H1 (cell line): ENCODE results near the gene SFMBT2. TPM values are rescaled to one million over a fixed set of nuclear protein-coding genes. Genes with fewer than 3 reads are reported as not detected.

Source experiments
- CTCF ChIA-PET: fragments of 300-600 bp; sonication (Branson Sonifier 250); formaldehyde crosslinking; loops from one replicate; lab custom pipeline; 2021; ENCODE audit not compliant: partially characterized antibody; lab: Charles Lee
- POLR2A ChIA-PET: fragments of 300-600 bp; sonication (Branson Sonifier 250); formaldehyde crosslinking; loops from one replicate; lab custom pipeline; 2021; ENCODE audit warnings: inconsistent platforms; ENCODE audit not compliant: partially characterized antibody; lab: Charles Lee
- DNase-seq, 2 experiments: peaks; one replicate each; pipeline versions ENCODE4 v3.0.0 to v3.0.0-alpha.2; 2010 to 2022; ENCODE audit warnings: low spot score in 2 of 2, low read depth in 1 of 2, mixed read lengths in 1 of 2
- FAIRE-seq: peaks from 2 replicates; lab custom pipeline; 2011; peaks lifted over from hg19 to GRCh38; lab: Jason Lieb, UNC
- H2AFZ ChIP-seq: 2 replicates; pipeline ENCODE4 v1.8.1; 2012; ENCODE audit warnings: low read length, inconsistent platforms
- H2AK5ac ChIP-seq: 2 replicates; pipeline ENCODE4 v1.6.1; 2013; ENCODE audit warnings: low read depth, low read length
- H2BK120ac ChIP-seq: replicated peaks from 2 replicates; pipeline ENCODE3; 2013; ENCODE audit warnings: low read depth, low read length, inconsistent platforms
- H2BK12ac ChIP-seq: 2 replicates; pipeline ENCODE4 v1.6.1; 2013; ENCODE audit warnings: low read depth, low read length
- H2BK15ac ChIP-seq: 2 replicates; pipeline ENCODE4 v1.6.1; 2013; ENCODE audit warnings: low read length
- H2BK20ac ChIP-seq: 2 replicates; pipeline ENCODE4 v1.6.1; 2013; ENCODE audit warnings: low read length
- H2BK5ac ChIP-seq: 2 replicates; pipeline ENCODE4 v1.6.1; 2013; ENCODE audit warnings: low read depth, low read length
- H3K14ac ChIP-seq: 2 replicates; pipeline ENCODE4 v1.6.1; 2013; ENCODE audit warnings: inconsistent platforms; ENCODE audit not compliant: insufficient read length
- H3K18ac ChIP-seq: 2 replicates; pipeline ENCODE4 v1.6.1; 2013; ENCODE audit warnings: low read length; ENCODE audit errors: extremely low read depth
- H3K23ac ChIP-seq: 2 replicates; pipeline ENCODE4 v1.6.1; 2013; ENCODE audit warnings: inconsistent platforms; ENCODE audit not compliant: insufficient read length
- H3K23me2 ChIP-seq: 2 replicates; pipeline ENCODE4 v1.6.1; 2013; ENCODE audit warnings: low read depth, low read length
- H3K27ac ChIP-seq: 2 replicates; pipeline ENCODE4 v1.6.1; 2011; ENCODE audit warnings: low read depth, low read length, inconsistent platforms
- H3K27me3 ChIP-seq, 4 experiments: replicated peaks in 1 of 4; 1 replicate in 1 of 4; 2 replicates in 3 of 4; pipeline versions ENCODE4 v1.6.1 to v1.8.1; 2011 to 2013; ENCODE audit warnings: low read length in 3 of 4, mild to moderate bottlenecking in 3 of 4, inconsistent platforms in 2 of 4, mixed read lengths in 2 of 4, moderate library complexity in 1 of 4; ENCODE audit not compliant: control insufficient read depth in 3 of 4, insufficient read depth in 3 of 4; ENCODE audit errors: extremely low read depth in 1 of 4
- H3K36me3 ChIP-seq, 4 experiments: 2 replicates each; pipeline versions ENCODE4 v1.6.1 to v1.8.1; 2011 to 2013; ENCODE audit warnings: mild to moderate bottlenecking in 4 of 4, low read length in 3 of 4, moderate library complexity in 2 of 4, control low read depth in 1 of 4, inconsistent platforms in 1 of 4; ENCODE audit not compliant: insufficient read depth in 4 of 4, control insufficient read depth in 2 of 4
- H3K4ac ChIP-seq: replicated peaks from 2 replicates; pipeline ENCODE3; 2013; ENCODE audit warnings: low read length, low read depth, mixed read lengths, inconsistent platforms; ENCODE audit not compliant: insufficient read length
- H3K4me1 ChIP-seq, 4 experiments: replicated peaks in 1 of 4; 1 replicate in 1 of 4; 2 replicates in 3 of 4; pipeline versions ENCODE4 v1.6.1 to v1.8.1; 2011 to 2013; ENCODE audit warnings: low read length in 3 of 4, inconsistent platforms in 2 of 4, mixed read lengths in 1 of 4; ENCODE audit not compliant: insufficient read depth in 4 of 4, control insufficient read depth in 3 of 4
- H3K4me2 ChIP-seq, 2 experiments: 2 replicates each; pipeline versions ENCODE4 v1.6.1 to v1.8.1; 2011 to 2013; ENCODE audit warnings: low read depth in 2 of 2, low read length in 2 of 2, control low read depth in 1 of 2, inconsistent platforms in 1 of 2, mild to moderate bottlenecking in 1 of 2; ENCODE audit not compliant: insufficient read depth in 1 of 2
- H3K4me3 ChIP-seq, 4 experiments: fragments of 200-600, 300-600 bp in 1 of 4; sonication (generic), shearing (Covaris generic), sonication (Bioruptor Twin) in 1 of 4; 2 replicates each; pipeline versions ENCODE4 v1.5.1 to v1.8.1; 2011 to 2016; ENCODE audit warnings: low read length in 4 of 4, low read depth in 3 of 4, control low read depth in 2 of 4, inconsistent platforms in 2 of 4, mild to moderate bottlenecking in 2 of 4, mixed read lengths in 1 of 4, moderate library complexity in 1 of 4; ENCODE audit not compliant: insufficient read depth in 2 of 4; ENCODE audit errors: extremely low read depth in 1 of 4
- H3K56ac ChIP-seq: replicated peaks from 2 replicates; pipeline ENCODE3; 2013; ENCODE audit warnings: low read depth, mild to moderate bottlenecking, mixed read lengths, low read length, inconsistent platforms; ENCODE audit not compliant: insufficient read length
- H3K79me1 ChIP-seq: 2 replicates; pipeline ENCODE4 v1.6.1; 2013; ENCODE audit warnings: low read depth, low read length, control low read depth
- H3K79me2 ChIP-seq, 2 experiments: 2 replicates each; pipeline versions ENCODE4 v1.6.1 to v1.8.1; 2012 to 2013; ENCODE audit warnings: low read length in 2 of 2, mild to moderate bottlenecking in 2 of 2, inconsistent platforms in 1 of 2; ENCODE audit not compliant: insufficient read depth in 2 of 2, control insufficient read depth in 1 of 2
- H3K9ac ChIP-seq, 4 experiments: replicated peaks in 1 of 4; 1 replicate in 1 of 4; 2 replicates in 3 of 4; pipeline versions ENCODE4 v1.6.1 to v1.8.1; 2011 to 2013; ENCODE audit warnings: low read depth in 3 of 4, low read length in 3 of 4, control low read depth in 2 of 4, mild to moderate bottlenecking in 2 of 4, moderate library complexity in 2 of 4, inconsistent platforms in 1 of 4; ENCODE audit errors: extremely low read depth in 1 of 4
- H3K9me3 ChIP-seq, 2 experiments: 2 replicates each; pipeline versions ENCODE4 v1.6.1 to v1.8.1; 2012 to 2013; ENCODE audit warnings: mild to moderate bottlenecking in 2 of 2, moderate library complexity in 2 of 2, control low read depth in 1 of 2, inconsistent platforms in 1 of 2, low read depth in 1 of 2, low read length in 1 of 2, mixed read lengths in 1 of 2; ENCODE audit not compliant: insufficient read depth in 2 of 2
- H4K20me1 ChIP-seq, 2 experiments: replicated peaks in 1 of 2; 2 replicates each; pipeline versions ENCODE3 to v1.8.1; 2011 to 2013; ENCODE audit warnings: inconsistent platforms in 2 of 2, low read length in 2 of 2, mild to moderate bottlenecking in 1 of 2; ENCODE audit not compliant: insufficient read depth in 2 of 2, control insufficient read depth in 1 of 2
- H4K5ac ChIP-seq: 2 replicates; pipeline ENCODE4 v1.6.1; 2013; ENCODE audit warnings: low read length, low read depth, mixed read lengths, inconsistent platforms; ENCODE audit not compliant: insufficient read length
- H4K8ac ChIP-seq: 2 replicates; pipeline ENCODE4 v1.8.0; 2013; ENCODE audit warnings: mild to moderate bottlenecking, moderate library complexity, low read length, inconsistent platforms; ENCODE audit not compliant: insufficient read depth; ENCODE audit errors: extremely low read depth
- H4K91ac ChIP-seq: replicated peaks from 2 replicates; pipeline ENCODE3; 2013; ENCODE audit warnings: low read length, mixed read lengths, inconsistent platforms; ENCODE audit not compliant: insufficient read length
- ATF3 ChIP-seq: IDR thresholded peaks from 2 replicates; pipeline ENCODE4 v1.6.1; 2011; ENCODE audit warnings: low read depth, mild to moderate bottlenecking, low read length; ENCODE audit not compliant: insufficient read depth
- EP300 ChIP-seq, 2 experiments: IDR thresholded peaks; 1 replicate in 1 of 2; 2 replicates in 1 of 2; pipeline ENCODE4 v1.6.1; 2011 to 2012; ENCODE audit warnings: low read depth in 2 of 2, low read length in 2 of 2, mild to moderate bottlenecking in 2 of 2, borderline replicate concordance in 1 of 2, inconsistent platforms in 1 of 2, moderate library complexity in 1 of 2
- GABPA ChIP-seq: IDR thresholded peaks from 2 replicates; pipeline ENCODE4 v1.6.1; 2011; ENCODE audit warnings: mild to moderate bottlenecking, low read length, moderate library complexity, borderline replicate concordance; ENCODE audit not compliant: insufficient read depth
- JUN ChIP-seq: IDR thresholded peaks from 2 replicates; pipeline ENCODE4 v1.6.1; 2011; ENCODE audit warnings: low read depth, mild to moderate bottlenecking, improper control_type of control experiment, low read length
- KDM5A ChIP-seq: fragments of 200-600 bp; IDR thresholded peaks from 2 replicates; pipeline ENCODE4 v1.7.1; 2012; ENCODE audit warnings: mild to moderate bottlenecking, low read length, inconsistent platforms, mixed read lengths
- POLR2A ChIP-seq, 2 experiments: IDR thresholded peaks; 1 replicate in 1 of 2; 2 replicates in 1 of 2; pipeline ENCODE4 v1.6.1; 2011; ENCODE audit warnings: low read depth in 2 of 2, low read length in 2 of 2, mild to moderate bottlenecking in 2 of 2; ENCODE audit errors: control extremely low read depth in 1 of 2
- SIX5 ChIP-seq: IDR thresholded peaks from 2 replicates; pipeline ENCODE4 v1.6.1; 2011; ENCODE audit warnings: mild to moderate bottlenecking, low read depth, low read length
- SP1 ChIP-seq: IDR thresholded peaks from 2 replicates; pipeline ENCODE4 v1.6.1; 2011; ENCODE audit warnings: low read depth, low read length
- SP4 ChIP-seq: IDR thresholded peaks from 2 replicates; pipeline ENCODE4 v1.6.1; 2012; ENCODE audit warnings: low read length, inconsistent platforms
- SRF ChIP-seq: IDR thresholded peaks from 2 replicates; pipeline ENCODE4 v1.6.1; 2011; ENCODE audit warnings: mild to moderate bottlenecking, low read depth, low read length, moderate library complexity
- TBP ChIP-seq: IDR thresholded peaks from 2 replicates; pipeline ENCODE4 v1.6.1; 2011; ENCODE audit warnings: low read depth, low read length, improper control_type of control experiment
- WGBS, 2 experiments: shearing (Covaris generic) in 1 of 2; methylation state at CpG; one replicate each; pipeline versions ENCODE4 v1.1.6 to v1.1.7; 2013 to 2015; ENCODE audit warnings: low lambda C conversion rate in 2 of 2, mixed read lengths in 2 of 2, inconsistent platforms in 1 of 2, low coverage in 1 of 2, missing lambda C conversion rate in 1 of 2; ENCODE audit not compliant: insufficient replicate concordance in 2 of 2, insufficient coverage in 1 of 2, insufficient read length in 1 of 2; ENCODE audit errors: extremely low coverage in 1 of 2, missing lambda C conversion rate in 1 of 2; 5-methylcytosine and 5-hydroxymethylcytosine counted together
- polyA plus RNA-seq, 7 experiments: library from polyadenylated mRNA; depleted of rRNA in 3 of 7; stranded (reverse) in 5 of 7; unstranded in 2 of 7; fragments of >200 nt in 5 of 7; fragments of 200-250 nt in 2 of 7; gene quantifications; 1 replicate in 5 of 7; 2 replicates in 1 of 7; 4 replicates in 1 of 7; pipeline versions ENCODE4 v1.2.1 to v1.2.3, GENCODE V29; 2011 to 2013; ENCODE audit warnings: missing spikeins in 2 of 7, mixed read lengths in 2 of 7
- total RNA-seq: library from RNA; stranded (reverse); fragmentation: NEBNext Ultra II Directional; extraction: Animal tissue kit (Norgen Biotek cat#: 25700); gene quantifications from 2 replicates; pipeline ENCODE4 v1.2.1, GENCODE V29; 2021

The SFMBT2 gene
- total and polyA plus RNA-seq, 2 of the 8 experiments (the other 6 are each of a cell fraction or from before 2014, with no cell fraction given): 2.9 to 11.0 TPM

GRCh38 chr10:7133278-7133677, 277.6 kb downstream of the SFMBT2 start:
- TF ChIP-seq SIX5 (no peak), SP1 (no peak), POLR2A (IDR thresholded peaks at IDR 0.05; ENCODE audit: control extremely low read depth in 1 of 2, low read depth in 2 of 2, low read length in 2 of 2) (no peak), EP300 (IDR thresholded peaks at IDR 0.05; ENCODE audit: borderline replicate concordance in 1 of 2, low read depth in 2 of 2, low read length in 2 of 2) (no peak), TBP (no peak), JUN (no peak), SRF (no peak), KDM5A (no peak), GABPA (no peak), ATF3 (no peak), SP4 (no peak)
- no peak overlapping the region for H2BK20ac ChIP-seq
- H3K14ac ChIP-seq: no peak overlapping the region
- 99% methylated on average over 9 of the region's 11 CpGs; no CpG with 5 or more reads in 1 of the 2 experiments for WGBS, 2 experiments
- no peak overlapping the region for H2AK5ac ChIP-seq
- no peak overlapping the region for H4K91ac ChIP-seq
- no peaks in the 10 kb centered on the region for H3K79me2 ChIP-seq
- no peaks in the 10 kb centered on the region for H3K23me2 ChIP-seq
- no peak overlapping the region for H3K9ac ChIP-seq
- no peaks in the 10 kb centered on the region for H3K79me1 ChIP-seq
- no peak overlapping the region for H3K4ac ChIP-seq
- POLR2A ChIA-PET: no interaction called here
- no peaks in the 10 kb centered on the region for H4K20me1 ChIP-seq
- no peak overlapping the region for H3K4me2 ChIP-seq
- no peak overlapping the region for H2BK5ac ChIP-seq
- no peak overlapping the region for H4K8ac ChIP-seq
- no peak overlapping the region for H3K18ac ChIP-seq
- H3K27ac ChIP-seq: no peak overlapping the region
- H3K56ac ChIP-seq: no peak overlapping the region
- no peak overlapping the region for H4K5ac ChIP-seq
- no peak overlapping the region for H2BK15ac ChIP-seq
- no peaks in the 10 kb centered on the region for H3K4me1 ChIP-seq
- H2BK120ac ChIP-seq: no peak overlapping the region
- 0 out of 4 replicates have a peak, but pooled peaks cover 0 to 2% of the 10 kb centered on the region in 2 experiments for H3K9me3 ChIP-seq
- FAIRE-seq: no peak
- no peak overlapping the region for H2AFZ ChIP-seq
- H3K4me3 ChIP-seq: no peak overlapping the region
- H3K36me3 ChIP-seq: no peaks in the 10 kb centered on the region
- no peak overlapping the region for H3K23ac ChIP-seq
- H2BK12ac ChIP-seq: no peak overlapping the region
- DNase-seq: no peak
- CTCF ChIA-PET: interaction anchor here (0.7 kb wide), 1 partner anchor 33 kb away, joined by 3 read pairs; no protein-coding TSS in a partner anchor
- peaks cover 0 to 1% (median 0%) of the 10 kb centered on the region in 4 experiments; a peak in 1 of 7 replicates for H3K27me3 ChIP-seq
